Peyer's patch (tissue), 4 donors: Measurements from ENCODE around the gene SLC38A4. TPM values are rescaled to one million over a fixed set of nuclear protein-coding genes. Genes with fewer than 3 reads are reported as not detected.

Experiments used
- DNase-seq, 3 donors: peaks; one replicate each; pipeline ENCODE4 v3.0.0-alpha.2; 2017 to 2019
- H3K27ac ChIP-seq, 4 donors: fragments of 200-600 bp; sonication (generic); one replicate each; pipeline ENCODE4 v1.5.1; 2016 to 2019
- H3K27me3 ChIP-seq, 2 donors: fragments of 200-600 bp; sonication (generic); one replicate each; pipeline ENCODE4 v1.5.1; 2019
- H3K36me3 ChIP-seq, 3 donors: fragments of 200-600 bp; sonication (generic); one replicate each; pipeline ENCODE4 v1.5.1; 2016 to 2019
- H3K4me1 ChIP-seq, 4 donors: fragments of 200-600 bp; sonication (generic); one replicate each; pipeline ENCODE4 v1.5.1; 2016 to 2019
- H3K4me3 ChIP-seq, 4 donors: fragments of 200-600 bp; sonication (generic); 1 replicate in 3 of 4; 2 replicates in 1 of 4; pipeline ENCODE4 v1.5.1; 2016 to 2019; ENCODE audit warnings: mild to moderate bottlenecking in 1 of 4
- H3K9me3 ChIP-seq, 4 donors: fragments of 200-600 bp; sonication (generic); one replicate each; pipeline ENCODE4 v1.5.1; 2016 to 2019; ENCODE audit warnings: mild to moderate bottlenecking in 1 of 4
- CTCF ChIP-seq, 6 experiments: fragments of 450-650 bp in 4 of 6; fragments of 200-600 bp in 2 of 6; sonication (generic) in 1 of 6; IDR thresholded peaks; one replicate each; pipeline ENCODE4 v1.5.1; 2017 to 2019; ENCODE audit warnings: antibody characterized with exemption in 6 of 6, mild to moderate bottlenecking in 3 of 6, moderate library complexity in 1 of 6
- POLR2A ChIP-seq, 2 donors: fragments of 450-650 bp; IDR thresholded peaks; one replicate each; pipeline ENCODE4 v1.5.1; 2017; ENCODE audit warnings: antibody characterized with exemption in 2 of 2, mild to moderate bottlenecking in 2 of 2, moderate library complexity in 2 of 2
- total RNA-seq, 4 donors: library from RNA; depleted of rRNA; stranded (reverse); fragments of >200 nt; gene quantifications; one replicate each; pipeline ENCODE4 v1.1.0, GENCODE V29; 2016

Gene SLC38A4
- total RNA-seq, 4 donors from 2014 or later: 0.18 to 18.6 (median 1.1) TPM; not detected in 1

GRCh38 chr12:46794593-46795190, 31.1 kb downstream of the SLC38A4 start:
- Histone ChIP-seq H3K27ac (no peak overlapping the region), H3K4me1 (no peaks in the 10 kb centered on the region), H3K9me3 (no peaks in the 10 kb centered on the region), H3K4me3 (no peak overlapping the region), H3K27me3 (no peaks in the 10 kb centered on the region), H3K36me3 (no peaks in the 10 kb centered on the region)
- DNase-seq: no peak
- no peak for TF ChIP-seq POLR2A (IDR thresholded peaks at IDR 0.05)
- no peak for TF ChIP-seq CTCF (IDR thresholded peaks at IDR 0.05)

- Histone ChIP-seq H3K9me3 (no peaks in the 10 kb centered on the region), H3K4me3 (no peak overlapping the region), H3K4me1 (no peaks in the 10 kb centered on the region), H3K27ac (no peak overlapping the region), H3K27me3 (no peaks in the 10 kb centered on the region), H3K36me3 (no peaks in the 10 kb centered on the region)
- TF ChIP-seq POLR2A (IDR thresholded peaks at IDR 0.05): no peak
- DNase-seq: no peak
These were observed 32.9 kb downstream of the SLC38A4 start for GRCh38 chr12:46792925-46793324.

- Histone ChIP-seq H3K4me3 (no peak overlapping the region), H3K9me3 (no peaks in the 10 kb centered on the region), H3K27ac (no peak overlapping the region), H3K36me3 (no peaks in the 10 kb centered on the region), H3K27me3 (no peaks in the 10 kb centered on the region), H3K4me1 (no peaks in the 10 kb centered on the region)
- DNase-seq: no peak
- no peak for TF ChIP-seq POLR2A (IDR thresholded peaks at IDR 0.05)
- no peak for TF ChIP-seq CTCF (IDR thresholded peaks at IDR 0.05)
These were observed 35.7 kb downstream of the SLC38A4 start for GRCh38 chr12:46790066-46790465.

DNA sequence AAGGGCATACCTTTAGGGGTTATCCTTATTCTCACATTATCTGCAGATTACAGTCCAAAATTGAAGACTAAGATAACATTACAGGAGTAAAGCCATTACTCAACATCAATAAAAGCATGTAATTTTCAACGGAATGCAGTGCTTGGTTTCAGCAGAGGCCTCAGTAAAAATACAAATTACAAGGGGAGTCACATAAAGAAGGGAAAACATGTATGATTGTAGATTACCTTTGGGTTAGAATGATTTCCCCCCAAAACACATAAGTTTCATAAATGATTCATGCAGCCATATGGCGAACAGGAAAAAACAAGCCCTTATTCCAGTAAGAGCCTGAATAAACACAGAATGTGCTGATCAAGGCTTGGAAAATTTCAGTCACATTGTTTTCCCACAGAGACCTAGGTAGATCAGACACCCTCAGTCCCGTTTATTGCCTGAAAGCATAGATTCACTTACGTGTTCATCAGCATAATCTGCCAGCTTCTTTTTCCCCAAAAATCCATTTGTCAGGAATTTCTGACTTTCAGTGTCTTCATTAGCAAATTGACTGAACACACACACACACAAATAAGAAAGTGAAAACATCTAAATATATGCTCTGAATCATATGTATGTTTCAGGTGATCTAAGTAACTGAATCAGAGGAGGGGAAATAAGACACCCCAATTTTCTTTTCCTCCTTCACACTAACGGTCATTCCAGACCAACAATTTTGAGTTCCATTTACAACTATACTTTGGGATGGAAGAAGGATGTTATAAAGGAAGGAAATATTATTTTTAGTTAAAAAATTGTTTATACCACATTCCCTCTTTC, 37.5 kb downstream of the SLC38A4 start:
- TF ChIP-seq CTCF (IDR thresholded peaks at IDR 0.05) (no peak), POLR2A (IDR thresholded peaks at IDR 0.05) (no peak)
- no peak for DNase-seq
- Histone ChIP-seq H3K4me3 (no peak overlapping the region), H3K27me3 (no peaks in the 10 kb centered on the region), H3K27ac (no peak overlapping the region), H3K4me1 (no peaks in the 10 kb centered on the region), H3K36me3 (no peaks in the 10 kb centered on the region), H3K9me3 (no peaks in the 10 kb centered on the region)

DNA sequence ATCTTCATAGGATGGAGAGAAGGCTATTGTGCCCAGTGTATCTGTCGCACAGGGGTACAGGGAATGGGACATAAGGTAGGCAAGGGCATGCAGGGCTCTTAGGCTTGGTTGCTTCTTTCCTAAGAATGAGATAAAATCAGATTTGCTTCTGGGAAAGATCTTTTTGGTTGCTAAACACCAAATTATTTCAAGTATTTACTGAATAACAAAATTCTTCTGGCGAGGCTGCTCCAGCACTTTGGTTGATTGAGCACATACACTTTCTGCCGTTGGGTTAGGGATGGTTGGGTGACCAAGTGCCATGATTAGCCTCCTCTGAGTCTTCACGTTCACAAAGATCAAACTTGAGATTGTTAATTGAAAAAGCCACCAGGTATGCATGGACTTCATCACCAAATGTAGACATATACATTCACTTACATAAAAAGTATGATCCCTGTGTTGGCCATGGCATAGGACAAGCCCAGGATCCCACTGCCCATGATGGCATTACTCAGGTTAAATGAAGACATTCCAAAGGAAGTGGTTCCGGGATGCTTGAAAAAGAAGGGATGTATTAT, 38.2 kb downstream of the SLC38A4 start:
- no peak overlapping the region for H3K27ac ChIP-seq
- H3K27me3 ChIP-seq: no peaks in the 10 kb centered on the region
- H3K36me3 ChIP-seq: no peaks in the 10 kb centered on the region
- no peaks in the 10 kb centered on the region for H3K4me1 ChIP-seq
- H3K4me3 ChIP-seq: no peak overlapping the region
- no peak for DNase-seq
- no peaks in the 10 kb centered on the region for H3K9me3 ChIP-seq
- TF ChIP-seq POLR2A (IDR thresholded peaks at IDR 0.05): no peak
- no peak for TF ChIP-seq CTCF (IDR thresholded peaks at IDR 0.05)

DNA sequence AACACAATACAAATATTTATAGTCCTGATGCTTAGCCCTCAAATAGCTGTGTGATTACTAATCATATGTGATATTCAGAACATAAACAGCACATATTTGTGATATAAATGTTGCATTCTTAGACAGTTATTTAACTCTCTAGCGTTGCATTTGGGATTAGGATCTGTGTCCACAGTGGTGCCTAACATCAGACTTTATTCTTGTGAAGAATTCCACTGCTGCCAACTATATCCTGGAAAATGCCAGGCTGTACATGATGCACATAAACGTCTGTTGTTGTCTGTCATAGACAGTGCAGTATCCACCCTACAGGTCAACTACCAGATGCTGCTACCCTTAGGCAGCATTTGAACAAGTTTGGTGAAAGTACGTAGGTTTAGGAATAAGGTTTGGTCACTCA, 39.0 kb downstream of the SLC38A4 start:
- Histone ChIP-seq H3K27me3 (no peaks in the 10 kb centered on the region), H3K36me3 (no peaks in the 10 kb centered on the region), H3K27ac (no peak overlapping the region), H3K4me3 (no peak overlapping the region), H3K4me1 (no peaks in the 10 kb centered on the region), H3K9me3 (no peaks in the 10 kb centered on the region)
- no peak for DNase-seq
- TF ChIP-seq CTCF (IDR thresholded peaks at IDR 0.05): no peak
- no peak for TF ChIP-seq POLR2A (IDR thresholded peaks at IDR 0.05)
